AG08395 (cell line): ENCODE data around the gene MBNL1.
"Not testable (repeated sequence)": the region's sequence is repeated elsewhere in the genome, so short reads cannot be mapped to it uniquely, and the experiment has no call there.

Experiments used
- DNase-seq: peaks from one replicate; pipeline ENCODE4 v3.0.0; 2012; ENCODE audit warnings: mixed read lengths, low spot score

The MBNL1 gene

DNA sequence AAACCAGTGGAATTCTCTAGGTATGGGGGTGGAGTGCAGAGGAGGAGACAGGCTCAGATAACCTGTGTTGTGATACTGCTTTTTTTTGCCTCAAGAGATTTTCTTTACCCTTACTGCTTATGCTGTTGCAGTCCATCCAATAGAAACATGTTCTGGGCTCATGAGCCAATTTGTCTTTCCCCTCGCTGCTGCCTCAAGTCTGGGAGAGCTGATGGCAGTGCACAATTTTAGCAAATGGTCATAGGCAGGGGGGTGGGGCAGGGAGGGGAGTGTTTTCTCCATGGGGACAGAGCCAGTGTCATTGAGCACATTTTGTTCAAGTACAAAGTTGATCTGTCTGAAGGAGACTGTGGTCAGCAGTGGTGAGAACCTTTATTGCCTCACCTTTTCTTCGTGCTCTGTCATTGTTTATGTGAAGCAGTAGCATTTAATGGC is 134.9 kb downstream of the MBNL1 start:
- no peak for DNase-seq

DNA sequence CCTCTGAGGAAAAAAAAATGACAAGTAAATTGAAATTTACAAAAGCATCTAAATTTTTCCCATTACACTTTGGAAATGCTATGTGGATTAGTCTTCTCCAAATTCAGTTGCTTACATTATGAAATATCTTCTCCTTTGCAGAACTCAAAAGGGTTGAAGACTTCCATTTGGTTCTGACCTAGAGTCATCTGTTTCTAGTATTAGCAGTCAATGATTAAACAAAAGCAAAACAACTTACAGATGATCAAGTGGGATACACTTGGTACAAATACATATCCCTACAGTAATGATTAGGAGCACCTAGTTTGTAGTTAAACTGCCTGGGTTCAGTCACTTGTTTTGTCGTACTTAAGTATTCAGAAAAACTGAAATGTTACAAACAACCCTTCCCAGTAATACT is 136.2 kb downstream of the MBNL1 start:
- DNase-seq: no peak

DNA sequence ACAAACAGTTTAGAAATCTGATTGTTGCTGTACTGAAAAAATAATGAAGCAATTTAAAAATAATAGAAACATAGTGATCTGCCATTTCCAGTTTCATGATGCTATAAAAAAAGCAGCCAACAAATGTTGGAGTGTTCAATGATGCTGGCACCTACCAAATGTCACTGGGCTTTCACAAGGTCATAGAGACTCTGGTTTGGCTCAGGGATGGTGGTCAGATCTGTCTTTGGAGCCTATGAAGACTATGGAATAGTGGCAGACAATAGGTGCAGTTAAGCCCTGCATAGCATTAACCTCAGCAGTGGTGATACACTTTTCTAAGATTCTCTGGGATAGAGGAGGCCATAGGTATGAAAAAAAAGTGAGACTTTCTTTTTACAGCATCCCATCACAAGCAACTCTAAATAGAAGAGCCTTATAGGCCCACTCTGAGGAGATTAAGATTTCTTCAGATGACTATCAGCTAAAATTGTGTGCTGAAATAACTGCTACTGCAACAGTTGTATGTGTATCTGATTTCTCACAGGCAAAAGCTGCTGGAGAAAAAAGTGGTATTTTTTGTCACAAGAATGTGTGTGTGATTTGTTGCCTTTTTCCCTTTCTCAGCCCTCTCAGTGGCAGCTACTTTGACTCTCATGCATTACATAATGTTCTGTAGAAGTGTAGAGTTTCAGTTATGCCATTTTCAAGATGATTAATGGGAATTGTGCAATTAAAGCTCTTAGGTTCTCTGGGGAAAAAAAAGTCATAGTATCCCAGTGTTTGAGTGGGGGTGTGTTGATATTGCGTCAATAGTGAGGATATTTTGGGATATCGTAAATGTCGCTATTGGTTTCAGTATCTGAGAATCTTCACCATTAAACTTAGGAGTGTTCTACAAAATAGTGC is 137.4 kb downstream of the MBNL1 start:
- peak; percentile 79 for DNase-seq

DNA sequence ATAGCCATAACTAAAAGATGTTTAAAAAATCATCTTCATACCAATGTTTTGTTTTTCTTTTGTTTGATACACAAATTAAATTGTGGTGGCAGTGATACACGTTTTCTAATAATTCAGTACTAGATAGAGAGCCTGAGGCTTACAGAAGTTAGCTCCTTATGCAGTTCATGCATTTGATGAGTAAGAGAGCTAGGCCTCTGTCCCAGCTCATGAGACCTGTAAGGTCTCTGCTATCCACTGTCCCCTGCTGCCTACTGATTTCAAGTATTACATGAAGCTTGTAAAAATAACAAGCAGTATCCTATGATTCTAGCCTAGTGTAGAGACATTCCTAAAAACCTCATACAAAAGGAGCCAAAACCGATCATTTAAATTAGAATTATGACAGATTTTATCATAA is 144.5 kb downstream of the MBNL1 start:
- DNase-seq: no peak

DNA sequence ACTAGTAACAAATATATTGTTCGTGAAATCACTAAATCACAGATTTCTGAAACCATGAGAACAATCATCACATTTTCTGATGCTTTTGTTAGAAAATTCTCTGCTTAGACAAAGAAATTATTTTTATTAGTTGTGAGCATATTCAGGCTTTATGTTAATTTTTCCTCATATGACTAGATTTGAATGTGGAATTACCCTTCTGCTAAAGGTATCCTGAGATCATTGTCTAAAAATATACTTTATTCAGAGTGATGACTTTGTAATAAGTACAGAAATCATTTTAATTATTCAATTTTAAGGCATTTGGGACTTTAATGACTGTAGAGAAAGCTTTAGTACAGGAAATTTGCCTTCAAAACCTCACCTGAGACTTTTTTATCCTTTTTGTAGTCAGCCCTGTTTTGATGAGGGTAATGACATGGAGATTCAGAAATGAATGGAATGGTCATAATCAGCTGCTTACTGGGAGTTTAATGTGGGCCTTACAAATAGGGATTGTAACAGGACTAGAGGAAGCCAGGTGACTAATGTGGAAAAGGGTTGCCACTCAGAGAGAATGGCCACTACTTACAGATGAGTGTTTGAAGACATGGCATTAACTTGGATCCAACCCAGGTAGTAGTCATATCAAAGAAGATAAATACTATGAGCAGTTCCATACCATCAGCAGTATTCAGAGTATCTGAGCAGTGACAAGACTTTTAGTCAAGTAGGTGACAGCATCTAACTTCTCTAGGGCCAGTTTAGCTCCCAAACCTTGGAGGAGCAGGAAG is 148.3 kb downstream of the MBNL1 start:
- no peak for DNase-seq

DNA sequence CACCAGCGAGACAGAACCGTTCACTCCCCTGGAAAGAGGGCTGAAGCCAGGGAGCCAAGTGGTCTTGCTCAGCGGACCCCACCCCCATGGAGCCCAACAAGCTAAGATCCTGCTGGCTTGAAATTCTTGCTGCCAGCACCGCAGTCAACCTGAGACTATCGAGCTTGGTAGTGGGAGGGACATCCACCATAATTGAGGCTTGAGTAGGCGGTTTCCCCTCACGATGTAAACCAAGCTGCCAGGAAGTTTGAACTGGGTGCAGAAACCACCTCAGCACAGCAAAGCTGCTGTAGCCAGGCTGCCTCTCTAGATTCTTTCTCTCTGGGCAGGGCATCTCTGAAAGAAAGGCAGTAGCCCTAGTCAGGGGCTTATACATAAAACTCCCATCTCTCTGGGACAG is 151.0 kb downstream of the MBNL1 start:
- no peak for DNase-seq

DNA sequence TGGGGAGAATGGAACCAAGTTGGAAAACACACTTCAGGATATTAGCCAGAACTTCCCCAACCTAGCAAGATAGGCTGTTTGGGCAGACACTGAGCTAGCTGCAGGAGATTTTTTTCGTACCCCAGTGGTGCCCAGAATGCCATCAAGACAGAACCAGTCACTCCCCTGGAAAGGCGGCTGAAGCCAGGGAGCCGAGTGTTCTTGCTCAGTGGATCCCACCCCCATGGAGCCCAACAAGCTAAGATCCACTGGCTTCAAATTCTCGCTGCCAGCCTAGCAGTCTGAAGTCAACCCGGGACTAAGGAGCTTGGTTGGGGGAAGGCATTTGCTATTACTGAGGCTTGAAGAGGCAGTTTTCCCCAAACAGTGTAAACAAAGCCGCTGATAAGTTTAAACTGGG is 152.4 kb downstream of the MBNL1 start:
- no peak for DNase-seq

DNA sequence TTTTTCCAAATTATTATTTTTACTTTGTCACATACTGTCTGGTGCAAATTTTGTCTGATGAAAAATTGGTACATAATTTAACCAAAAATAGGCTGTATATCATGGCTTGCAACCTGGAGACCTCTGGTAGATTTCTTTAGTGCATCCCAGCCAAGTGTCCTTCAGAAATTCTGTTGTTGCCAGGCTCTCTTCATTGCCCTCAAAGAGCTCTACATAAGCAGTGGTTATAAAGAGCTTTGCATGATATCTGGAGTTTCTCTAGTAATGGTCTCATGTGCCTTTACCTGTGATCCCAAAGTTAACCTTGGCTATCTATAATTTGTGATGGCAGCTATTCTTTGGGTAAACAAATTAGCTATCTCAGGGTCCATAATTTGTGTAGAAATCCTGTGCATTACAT is 157.7 kb downstream of the MBNL1 start:
- DNase-seq: no peak

DNA sequence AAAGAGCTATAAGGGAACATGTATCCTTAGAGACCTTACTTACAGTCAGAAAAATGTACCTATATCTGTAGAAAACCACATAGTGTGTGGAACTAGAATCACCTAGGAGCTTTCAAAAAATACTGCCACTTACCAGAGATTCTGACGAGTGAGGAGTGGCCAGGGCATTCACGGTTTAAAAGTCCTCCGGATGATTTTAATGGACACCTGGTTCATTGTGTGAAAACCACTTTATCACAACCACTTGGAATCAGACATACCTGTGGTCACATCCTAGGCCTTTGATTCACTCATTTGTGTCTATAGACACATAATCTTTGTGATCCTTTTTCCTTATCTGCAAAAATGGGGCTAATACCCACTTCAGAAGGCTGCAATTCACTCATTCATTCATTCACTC is 159.8 kb downstream of the MBNL1 start:
- DNase-seq: no peak

DNA sequence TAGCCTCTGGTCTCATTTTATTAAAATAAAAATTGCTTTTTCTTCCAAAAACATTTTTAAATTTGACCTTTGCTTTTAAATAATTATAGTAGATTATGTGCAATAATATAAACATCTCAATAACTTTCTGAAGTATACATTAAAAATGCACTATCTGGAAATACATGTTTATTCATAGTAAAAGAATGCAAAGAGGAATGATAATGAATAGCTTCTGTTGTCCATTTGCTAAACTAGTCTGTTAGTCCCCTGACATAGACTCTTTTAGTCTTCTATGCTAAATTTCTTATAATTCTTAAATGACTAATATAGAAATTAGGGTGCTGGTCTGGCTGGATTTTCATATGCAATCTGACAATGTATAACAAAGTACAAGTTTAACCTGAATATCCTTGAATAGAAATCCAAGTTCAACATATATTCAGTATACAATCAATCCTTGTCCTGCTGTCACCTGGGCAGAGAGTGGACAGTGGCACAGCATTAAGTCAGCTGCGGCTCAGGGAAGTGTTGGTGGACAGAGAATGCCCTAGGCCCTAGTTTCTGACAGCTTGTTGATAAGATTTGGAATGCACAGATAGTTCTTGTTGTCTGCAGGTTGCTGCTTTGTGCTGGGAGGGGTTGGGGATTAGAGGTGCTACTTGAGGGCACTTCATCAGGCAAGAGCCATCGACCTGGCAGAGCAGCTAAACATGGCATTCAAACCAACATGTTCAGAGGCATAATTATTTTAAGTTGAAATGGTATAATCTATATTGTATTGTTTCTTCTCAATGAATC is 161.7 kb downstream of the MBNL1 start:
- no peak for DNase-seq

DNA sequence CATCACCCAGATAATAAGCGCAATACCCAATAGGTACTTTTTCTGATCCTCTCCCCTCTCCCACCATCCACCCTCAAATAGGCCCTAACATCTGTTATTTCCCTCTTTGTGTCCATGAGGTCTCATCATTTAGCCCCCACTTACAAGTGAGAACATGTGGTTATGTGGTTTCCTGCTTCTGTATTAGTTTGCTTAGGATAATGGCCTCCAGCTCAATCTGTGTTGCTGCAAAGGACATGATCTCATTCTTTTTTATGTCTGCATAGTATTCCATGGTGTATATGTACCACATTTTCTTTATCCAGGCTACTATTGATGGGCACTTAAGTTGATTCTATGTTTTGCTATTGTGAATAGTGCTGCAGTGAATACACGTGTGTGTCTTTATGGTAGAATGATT is 165.4 kb downstream of the MBNL1 start:
- DNase-seq: no peak

DNA sequence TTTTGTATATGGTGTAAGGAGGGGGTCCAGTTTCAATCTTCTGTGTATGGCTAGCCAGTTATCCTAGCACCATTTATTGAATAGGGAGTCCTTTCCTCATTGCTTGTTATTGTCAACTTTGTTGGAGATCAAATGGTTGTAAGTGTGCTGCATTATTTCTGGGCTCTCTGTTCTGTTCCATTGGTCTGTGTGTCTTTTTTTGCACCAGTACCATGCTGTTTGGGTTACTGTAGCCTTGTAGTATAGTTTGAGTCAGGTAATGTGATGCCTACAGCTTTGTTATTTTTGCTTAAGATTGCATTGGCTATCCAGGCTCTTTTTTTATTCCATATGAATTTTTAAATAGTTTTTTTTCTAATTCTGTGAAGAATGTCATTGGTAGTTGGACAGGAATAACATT is 166.5 kb downstream of the MBNL1 start:
- not testable (repeated sequence) for DNase-seq

DNA sequence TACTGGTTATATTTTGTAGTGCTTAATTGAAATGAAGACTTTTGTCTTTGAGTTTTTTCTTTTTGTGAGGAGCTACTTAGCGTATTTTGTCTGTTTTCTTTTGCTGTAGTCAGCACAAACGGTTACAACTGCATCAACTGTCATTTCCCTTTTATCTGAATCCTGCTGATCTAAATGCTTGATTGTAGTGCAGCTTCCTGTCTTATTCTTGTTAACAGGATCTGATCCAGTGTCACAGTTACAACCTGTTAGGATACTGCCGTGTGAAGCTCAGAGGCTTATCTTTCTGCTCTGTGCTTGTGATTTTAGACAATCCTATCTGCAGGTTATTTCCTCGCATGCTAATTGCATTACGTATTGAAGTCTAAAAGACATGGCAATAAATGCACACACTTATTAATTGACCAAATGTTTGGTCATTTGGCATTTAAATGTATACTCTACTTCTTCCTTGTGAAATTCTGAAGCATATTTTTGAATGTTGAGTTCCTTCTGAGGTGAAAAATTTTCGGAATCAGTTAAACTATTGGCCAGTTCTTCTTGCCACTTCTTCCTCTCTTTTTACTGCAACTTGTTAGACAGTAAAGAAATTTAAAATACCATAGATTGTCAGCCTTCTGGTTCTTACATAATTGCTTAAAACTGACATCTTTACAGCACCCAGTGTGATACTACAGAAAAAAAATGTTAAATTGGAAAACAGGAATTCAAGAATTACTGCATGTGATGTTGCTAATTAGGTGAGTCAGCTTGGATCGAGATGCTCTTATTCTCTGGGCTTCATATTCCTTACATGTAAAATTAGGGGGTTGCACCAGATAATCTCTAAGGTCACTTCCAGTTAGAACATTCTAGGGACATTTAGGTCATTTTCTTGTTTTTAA is 168.2 kb downstream of the MBNL1 start:
- peak; percentile 12 for DNase-seq

DNA sequence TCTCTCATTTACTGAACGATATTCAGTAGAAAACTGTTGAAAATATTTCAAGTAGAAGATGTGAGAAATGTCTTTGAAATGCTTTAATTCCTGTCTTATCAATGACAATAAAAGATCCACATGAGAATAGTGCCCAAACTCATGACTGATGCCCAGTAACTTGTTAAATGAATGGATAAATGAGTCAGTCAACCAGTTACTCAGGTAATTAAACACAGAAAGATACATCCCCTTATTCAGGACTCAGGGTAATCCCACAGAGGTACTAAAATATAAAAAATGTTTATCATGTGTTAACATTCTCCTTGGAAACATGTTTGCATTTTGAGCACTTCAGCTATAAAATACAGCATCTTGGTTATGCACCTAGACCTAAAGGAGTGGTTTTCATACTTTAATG is 169.5 kb downstream of the MBNL1 start:
- DNase-seq: no peak

DNA sequence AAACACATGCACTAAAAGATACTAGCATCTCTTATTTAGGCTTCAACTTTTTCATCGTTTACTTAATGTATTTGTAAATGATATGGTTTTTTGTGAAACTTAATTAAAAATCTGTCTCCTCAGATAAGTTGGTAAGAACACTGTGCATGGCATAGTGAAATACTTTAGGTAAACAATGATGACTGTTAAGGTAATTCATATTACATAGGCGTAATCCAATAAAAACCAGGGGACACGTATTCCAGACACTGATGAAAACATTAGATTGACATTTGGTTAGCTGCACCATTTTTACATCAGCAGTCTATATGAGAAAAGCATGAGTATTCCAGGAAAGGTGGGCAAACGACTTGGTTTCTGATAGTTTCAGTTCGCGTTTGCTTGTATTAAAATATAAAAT is 170.0 kb downstream of the MBNL1 start:
- DNase-seq: no peak

DNA sequence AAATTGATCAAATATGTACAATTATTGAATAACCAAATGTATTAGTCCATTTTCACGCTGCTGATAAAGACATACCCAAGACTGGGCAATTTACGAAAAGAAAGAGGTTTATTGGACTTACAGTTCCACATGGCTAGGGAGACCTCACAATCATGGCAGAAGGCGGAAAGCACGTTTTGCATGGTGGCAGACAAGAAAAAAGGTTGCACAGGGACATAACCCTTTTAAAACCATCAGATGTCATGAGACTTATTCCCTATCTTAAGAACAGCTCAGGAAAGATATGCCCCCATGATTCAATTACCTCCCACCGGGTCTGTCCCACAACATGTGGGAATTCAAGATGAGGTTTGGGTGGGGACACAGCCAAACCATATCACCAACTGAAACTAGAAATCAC is 171.5 kb downstream of the MBNL1 start:
- not testable (repeated sequence) for DNase-seq

DNA sequence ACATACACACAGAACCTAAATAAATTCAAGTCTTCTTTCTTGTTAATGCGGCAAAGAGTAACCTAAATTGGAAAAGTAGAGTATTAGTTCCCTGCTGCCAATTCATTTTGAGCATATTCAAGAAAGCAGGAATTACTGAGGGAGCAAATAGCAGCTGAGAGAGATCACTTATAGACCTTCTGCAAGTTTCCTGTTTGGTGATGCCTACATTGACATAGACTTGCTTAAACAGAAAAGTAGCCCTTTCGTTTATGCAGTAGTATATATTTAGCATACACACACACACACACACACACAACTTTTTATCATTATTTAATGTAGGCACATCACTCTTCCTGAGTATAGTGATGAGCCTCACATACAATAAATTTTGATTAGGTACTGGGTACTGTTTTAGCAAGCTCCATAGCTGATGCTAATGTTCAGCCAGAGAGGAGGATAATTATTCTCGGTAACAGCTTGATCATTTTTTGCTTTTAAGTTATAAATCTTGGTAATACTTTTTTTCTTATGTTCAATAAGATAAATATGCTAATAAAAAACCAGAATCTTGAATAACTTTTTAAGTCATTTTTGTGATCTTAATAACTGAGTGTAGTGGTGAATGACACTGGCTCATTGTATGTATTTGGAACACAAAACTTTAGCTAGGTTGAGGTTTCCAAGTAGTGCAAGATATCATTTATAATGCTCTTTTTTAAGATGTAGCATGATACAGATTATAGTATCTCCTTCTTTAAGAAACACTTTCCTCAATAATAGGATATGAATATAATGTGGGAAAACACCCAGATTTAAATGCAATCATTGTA is 174.7 kb downstream of the MBNL1 start:
- no peak for DNase-seq

DNA sequence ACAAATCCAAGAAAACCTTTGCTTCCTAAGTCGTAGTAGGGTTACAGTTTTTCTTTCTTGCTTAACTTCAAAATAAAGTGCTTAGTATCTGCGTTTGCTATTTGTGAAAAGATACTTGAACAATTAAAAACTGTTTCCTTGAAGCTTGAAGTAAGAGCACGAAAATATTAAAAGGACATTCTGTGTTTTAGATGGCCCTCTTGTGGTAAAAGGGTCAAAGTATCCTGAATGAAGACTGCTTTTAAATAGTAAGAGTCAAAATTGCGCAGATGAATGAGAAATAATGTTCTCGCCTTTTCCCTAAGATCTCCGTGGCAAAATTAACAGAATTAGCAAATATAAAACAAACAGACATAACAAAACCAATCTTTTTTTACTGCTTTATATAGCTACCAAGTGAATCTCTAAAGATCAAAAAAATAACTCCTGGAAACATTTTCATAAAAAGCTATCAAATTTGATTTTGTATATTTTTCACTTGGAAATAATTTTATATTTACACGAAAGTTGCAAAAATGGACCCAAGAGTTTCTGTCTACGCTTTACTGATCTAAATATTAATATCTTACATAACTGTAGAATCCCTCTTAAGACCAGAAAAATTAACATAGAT is 175.4 kb downstream of the MBNL1 start:
- peak; percentile 35 for DNase-seq

DNA sequence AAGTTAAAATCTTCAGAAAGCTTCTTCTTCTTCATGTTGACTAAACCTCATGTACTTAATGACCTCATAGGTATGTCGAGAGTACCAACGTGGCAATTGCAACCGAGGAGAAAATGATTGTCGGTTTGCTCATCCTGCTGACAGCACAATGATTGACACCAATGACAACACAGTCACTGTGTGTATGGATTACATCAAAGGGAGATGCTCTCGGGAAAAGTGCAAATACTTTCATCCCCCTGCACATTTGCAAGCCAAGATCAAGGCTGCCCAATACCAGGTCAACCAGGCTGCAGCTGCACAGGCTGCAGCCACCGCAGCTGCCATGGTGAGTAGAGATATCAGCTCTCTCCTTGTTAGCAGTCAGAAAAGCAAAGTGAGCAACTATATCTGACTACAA is 176.5 kb downstream of the MBNL1 start:
- no peak for DNase-seq

DNA sequence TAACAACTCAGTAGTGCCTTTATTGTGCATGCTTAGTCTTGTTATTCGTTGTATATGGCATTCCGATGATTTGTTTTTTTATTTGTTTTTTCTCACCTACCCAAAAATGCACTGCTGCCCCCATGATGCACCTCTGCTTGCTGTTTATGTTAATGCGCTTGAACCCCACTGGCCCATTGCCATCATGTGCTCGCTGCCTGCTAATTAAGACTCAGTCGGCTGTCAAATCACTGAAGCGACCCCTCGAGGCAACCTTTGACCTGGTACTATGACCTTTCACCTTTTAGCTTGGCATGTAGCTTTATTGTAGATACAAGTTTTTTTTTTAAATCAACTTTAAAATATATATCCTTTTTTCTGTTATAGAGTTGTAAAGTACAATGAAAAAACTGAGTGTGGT is 177.8 kb downstream of the MBNL1 start:
- DNase-seq: no peak
